HAP-1 (cell line): ENCODE data around the gene CPS1.

Experiments used
- DNase-seq, 2 experiments: peaks; one replicate each; pipeline ENCODE4 v3.0.0-alpha.2; 2016 to 2020; ENCODE audit warnings: low spot score in 2 of 2
- H3K27me3 ChIP-seq: fragments of 250-450 bp; sonication (Bioruptor Pico); 2 replicates; pipeline ENCODE4 v1.5.1; 2020; ENCODE audit warnings: low read depth, mild to moderate bottlenecking, moderate library complexity
- H3K36me3 ChIP-seq: fragments of 250-450 bp; sonication (Bioruptor Pico); replicated peaks from 2 replicates; pipeline ENCODE4 v1.5.1; 2020; ENCODE audit warnings: mild to moderate bottlenecking
- H3K4me1 ChIP-seq: fragments of 250-450 bp; sonication (Bioruptor Pico); 2 replicates; pipeline ENCODE4 v1.5.1; 2020; ENCODE audit warnings: mild to moderate bottlenecking
- H3K4me3 ChIP-seq: fragments of 250-450 bp; sonication (Bioruptor Pico); 2 replicates; pipeline ENCODE4 v1.5.1; 2020; ENCODE audit warnings: mild to moderate bottlenecking, moderate library complexity
- H3K9me3 ChIP-seq: fragments of 250-450 bp; sonication (Bioruptor Pico); 2 replicates; pipeline ENCODE4 v1.5.1; 2020; ENCODE audit warnings: mild to moderate bottlenecking, moderate library complexity
- in situ Hi-C: fragments of 300-500 bp; cut with MboI; formaldehyde crosslinking; loops from 3 replicates; pipeline ENCODE4 v1.14.3; 2020; ENCODE audit warnings: low sequenced_read_pairs, inconsistent platforms, mixed read lengths

Gene CPS1

GRCh38 chr2:210598219-210598618 lies 41.8 kb downstream of the CPS1 start:
- in situ Hi-C loops = no loop called here
- H3K4me1 ChIP-seq = peaks cover 6% of the 10 kb centered on the region
- no peak for DNase-seq
- no peaks in the 10 kb centered on the region for H3K36me3 ChIP-seq
- H3K27me3 ChIP-seq = no peaks in the 10 kb centered on the region
- H3K9me3 ChIP-seq = no peaks in the 10 kb centered on the region
- no peak overlapping the region for H3K4me3 ChIP-seq

GRCh38 chr2:210599476-210599875 lies 43.1 kb downstream of the CPS1 start:
- H3K36me3 ChIP-seq = no peaks in the 10 kb centered on the region
- in situ Hi-C loops = no loop called here
- H3K9me3 ChIP-seq = no peaks in the 10 kb centered on the region
- no peak for DNase-seq
- H3K4me3 ChIP-seq = no peak overlapping the region
- H3K4me1 ChIP-seq = no peaks in the 10 kb centered on the region; the same call in 1 of the 2 replicates
- no peaks in the 10 kb centered on the region for H3K27me3 ChIP-seq

- Histone ChIP-seq H3K27me3 (no peaks in the 10 kb centered on the region), H3K4me1 (no peaks in the 10 kb centered on the region), H3K4me3 (no peak overlapping the region), H3K9me3 (no peaks in the 10 kb centered on the region), H3K36me3 (no peaks in the 10 kb centered on the region)
- in situ Hi-C loops = no loop called here
- DNase-seq = no peak
Measured at GRCh38 chr2:210604666-210605065, 48.3 kb downstream of the CPS1 start.

- H3K4me3 ChIP-seq = no peak overlapping the region
- no peaks in the 10 kb centered on the region for H3K36me3 ChIP-seq
- H3K4me1 ChIP-seq = no peaks in the 10 kb centered on the region
- no peaks in the 10 kb centered on the region for H3K27me3 ChIP-seq
- in situ Hi-C loops = no loop called here
- no peaks in the 10 kb centered on the region for H3K9me3 ChIP-seq
- DNase-seq = no peak
Measured at GRCh38 chr2:210606001-210606400, 49.6 kb downstream of the CPS1 start.

- Histone ChIP-seq H3K9me3 (no peaks in the 10 kb centered on the region), H3K36me3 (no peaks in the 10 kb centered on the region), H3K27me3 (no peaks in the 10 kb centered on the region), H3K4me1 (no peaks in the 10 kb centered on the region), H3K4me3 (no peak overlapping the region)
- in situ Hi-C loops = no loop called here
- no peak for DNase-seq
Measured at GRCh38 chr2:210611466-210611865, 55.1 kb downstream of the CPS1 start.

GRCh38 chr2:210616074-210616473 lies 59.7 kb downstream of the CPS1 start:
- DNase-seq = no peak
- H3K4me3 ChIP-seq = no peak overlapping the region
- no peaks in the 10 kb centered on the region for H3K36me3 ChIP-seq
- no peaks in the 10 kb centered on the region for H3K27me3 ChIP-seq
- H3K4me1 ChIP-seq = no peaks in the 10 kb centered on the region
- no peaks in the 10 kb centered on the region for H3K9me3 ChIP-seq
- in situ Hi-C loops = no loop called here

- Histone ChIP-seq H3K36me3 (no peaks in the 10 kb centered on the region), H3K27me3 (no peaks in the 10 kb centered on the region), H3K9me3 (no peaks in the 10 kb centered on the region), H3K4me3 (no peak overlapping the region), H3K4me1 (no peaks in the 10 kb centered on the region)
- no peak for DNase-seq
- in situ Hi-C loops = no loop called here
Measured at GRCh38 chr2:210617318-210617717, 60.9 kb downstream of the CPS1 start.

- in situ Hi-C loops = no loop called here
- Histone ChIP-seq H3K9me3 (no peaks in the 10 kb centered on the region), H3K27me3 (no peaks in the 10 kb centered on the region), H3K36me3 (no peaks in the 10 kb centered on the region), H3K4me1 (no peaks in the 10 kb centered on the region), H3K4me3 (no peak overlapping the region)
- peak; percentile 52 to 54 for DNase-seq
Measured at GRCh38 chr2:210617732-210618330, 61.4 kb downstream of the CPS1 start.

GRCh38 chr2:210620456-210620855 lies 64.1 kb downstream of the CPS1 start:
- H3K4me1 ChIP-seq = no peaks in the 10 kb centered on the region
- no peak overlapping the region for H3K4me3 ChIP-seq
- H3K36me3 ChIP-seq = no peaks in the 10 kb centered on the region
- in situ Hi-C loops = no loop called here
- no peaks in the 10 kb centered on the region for H3K27me3 ChIP-seq
- DNase-seq = no peak
- H3K9me3 ChIP-seq = no peaks in the 10 kb centered on the region

GRCh38 chr2:210623506-210623905 lies 67.1 kb downstream of the CPS1 start:
- H3K27me3 ChIP-seq = no peaks in the 10 kb centered on the region
- no peak for DNase-seq
- no peaks in the 10 kb centered on the region for H3K4me1 ChIP-seq
- H3K36me3 ChIP-seq = no peaks in the 10 kb centered on the region
- H3K4me3 ChIP-seq = no peak overlapping the region
- H3K9me3 ChIP-seq = no peaks in the 10 kb centered on the region
- in situ Hi-C loops = no loop called here

GRCh38 chr2:210626849-210627248 lies 70.5 kb downstream of the CPS1 start:
- DNase-seq = no peak
- H3K36me3 ChIP-seq = no peaks in the 10 kb centered on the region
- no peaks in the 10 kb centered on the region for H3K27me3 ChIP-seq
- peaks cover 7% of the 10 kb centered on the region for H3K4me1 ChIP-seq
- no peak overlapping the region for H3K4me3 ChIP-seq
- in situ Hi-C loops = no loop called here
- no peaks in the 10 kb centered on the region for H3K9me3 ChIP-seq

- in situ Hi-C loops = no loop called here
- H3K4me3 ChIP-seq = no peak overlapping the region
- H3K27me3 ChIP-seq = no peaks in the 10 kb centered on the region
- H3K9me3 ChIP-seq = no peaks in the 10 kb centered on the region
- no peaks in the 10 kb centered on the region for H3K36me3 ChIP-seq
- DNase-seq = no peak
- H3K4me1 ChIP-seq = peaks cover 12% of the 10 kb centered on the region
Measured at GRCh38 chr2:210630873-210631560, 74.6 kb downstream of the CPS1 start.

- no peak for DNase-seq
- Histone ChIP-seq H3K4me1 (peaks cover 12% of the 10 kb centered on the region), H3K4me3 (no peak overlapping the region), H3K9me3 (no peaks in the 10 kb centered on the region), H3K36me3 (no peaks in the 10 kb centered on the region), H3K27me3 (no peaks in the 10 kb centered on the region)
- in situ Hi-C loops = no loop called here
Measured at GRCh38 chr2:210633699-210634098, 77.3 kb downstream of the CPS1 start.

- no peaks in the 10 kb centered on the region for H3K9me3 ChIP-seq
- DNase-seq = no peak
- H3K4me1 ChIP-seq = peaks cover 12% of the 10 kb centered on the region
- no peaks in the 10 kb centered on the region for H3K27me3 ChIP-seq
- no peak overlapping the region for H3K4me3 ChIP-seq
- no peaks in the 10 kb centered on the region for H3K36me3 ChIP-seq
- in situ Hi-C loops = no loop called here
Measured at GRCh38 chr2:210635257-210635656, 78.9 kb downstream of the CPS1 start.

- in situ Hi-C loops = no loop called here
- no peaks in the 10 kb centered on the region for H3K27me3 ChIP-seq
- no peaks in the 10 kb centered on the region for H3K4me1 ChIP-seq
- no peak for DNase-seq
- H3K4me3 ChIP-seq = no peak overlapping the region
- H3K9me3 ChIP-seq = no peaks in the 10 kb centered on the region
- no peaks in the 10 kb centered on the region for H3K36me3 ChIP-seq
Measured at GRCh38 chr2:210642333-210642732, 85.9 kb downstream of the CPS1 start.
